AG04449 (cell line): ENCODE data around the gene PTCHD1.

Source experiments
- CTCF ChIA-PET: fragments of 350-600 bp; formaldehyde crosslinking; extraction: SDS; loops from one replicate; lab custom pipeline; 2021; ENCODE audit warnings: antibody characterized with exemption; lab: Yijun Ruan, JAX
- POLR2A ChIA-PET: fragments of 400-600, 350-600 bp; formaldehyde crosslinking; extraction: SDS; loops from one replicate; lab custom pipeline; 2020; ENCODE audit warnings: antibody characterized with exemption, inconsistent platforms; lab: Yijun Ruan, JAX
- DNase-seq: peaks from one replicate; pipeline ENCODE4 v3.0.0-alpha.2; 2010; ENCODE audit warnings: low read depth, low spot score
- H3K4me3 ChIP-seq: 2 replicates; pipeline ENCODE4 v1.5.1; 2011; ENCODE audit warnings: low read depth, mild to moderate bottlenecking, control low read depth, low read length
- TF ChIP-seq, protein P1 (sequence below): IDR thresholded peaks from one replicate; pipeline ENCODE4 v1.5.1; 2011; ENCODE audit warnings: mild to moderate bottlenecking, moderate library complexity, low read length, control low read depth, inconsistent platforms; ENCODE audit not compliant: insufficient read depth; ENCODE audit errors: missing control alignments

Gene PTCHD1

DNA sequence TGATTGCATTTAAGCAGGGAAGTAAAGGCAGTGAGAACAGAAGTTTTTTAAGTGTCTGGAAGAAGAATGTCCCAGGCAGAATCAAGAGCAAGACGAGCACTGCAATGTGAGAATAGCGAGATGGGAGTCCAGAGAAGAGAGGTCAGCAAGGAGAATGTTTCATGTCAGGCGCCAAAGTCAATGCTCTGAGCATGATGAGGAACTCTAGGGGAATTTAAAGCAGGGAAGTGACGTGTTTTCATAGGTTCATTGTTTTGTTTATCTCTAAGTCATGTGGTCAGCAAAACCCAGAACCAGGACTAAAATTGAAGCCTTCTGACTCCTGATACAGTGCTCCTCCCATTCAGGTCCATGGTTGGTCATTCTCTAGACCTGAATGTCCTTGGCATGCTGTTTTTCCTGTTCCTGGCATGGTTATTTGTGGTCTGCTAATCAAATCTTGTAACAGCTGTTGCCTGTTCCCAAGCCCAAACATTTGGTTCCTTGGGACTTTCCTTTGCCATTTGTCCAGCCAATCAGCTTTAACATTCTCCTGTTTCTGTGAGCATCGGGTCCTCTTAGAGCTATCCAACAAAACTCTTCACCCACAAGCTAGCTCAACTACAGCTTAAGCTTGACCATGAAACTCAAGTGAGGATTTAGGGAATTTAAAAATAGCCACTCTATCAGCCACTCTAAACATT, 37.7 kb downstream of the PTCHD1 start:
- TF ChIP-seq, protein P1, sequence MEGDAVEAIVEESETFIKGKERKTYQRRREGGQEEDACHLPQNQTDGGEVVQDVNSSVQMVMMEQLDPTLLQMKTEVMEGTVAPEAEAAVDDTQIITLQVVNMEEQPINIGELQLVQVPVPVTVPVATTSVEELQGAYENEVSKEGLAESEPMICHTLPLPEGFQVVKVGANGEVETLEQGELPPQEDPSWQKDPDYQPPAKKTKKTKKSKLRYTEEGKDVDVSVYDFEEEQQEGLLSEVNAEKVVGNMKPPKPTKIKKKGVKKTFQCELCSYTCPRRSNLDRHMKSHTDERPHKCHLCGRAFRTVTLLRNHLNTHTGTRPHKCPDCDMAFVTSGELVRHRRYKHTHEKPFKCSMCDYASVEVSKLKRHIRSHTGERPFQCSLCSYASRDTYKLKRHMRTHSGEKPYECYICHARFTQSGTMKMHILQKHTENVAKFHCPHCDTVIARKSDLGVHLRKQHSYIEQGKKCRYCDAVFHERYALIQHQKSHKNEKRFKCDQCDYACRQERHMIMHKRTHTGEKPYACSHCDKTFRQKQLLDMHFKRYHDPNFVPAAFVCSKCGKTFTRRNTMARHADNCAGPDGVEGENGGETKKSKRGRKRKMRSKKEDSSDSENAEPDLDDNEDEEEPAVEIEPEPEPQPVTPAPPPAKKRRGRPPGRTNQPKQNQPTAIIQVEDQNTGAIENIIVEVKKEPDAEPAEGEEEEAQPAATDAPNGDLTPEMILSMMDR, result no peak
- ChIA-PET CTCF (no interaction called here), POLR2A (no interaction called here)
- DNase-seq, result no peak
- H3K4me3 ChIP-seq, result no peak overlapping the region

DNA sequence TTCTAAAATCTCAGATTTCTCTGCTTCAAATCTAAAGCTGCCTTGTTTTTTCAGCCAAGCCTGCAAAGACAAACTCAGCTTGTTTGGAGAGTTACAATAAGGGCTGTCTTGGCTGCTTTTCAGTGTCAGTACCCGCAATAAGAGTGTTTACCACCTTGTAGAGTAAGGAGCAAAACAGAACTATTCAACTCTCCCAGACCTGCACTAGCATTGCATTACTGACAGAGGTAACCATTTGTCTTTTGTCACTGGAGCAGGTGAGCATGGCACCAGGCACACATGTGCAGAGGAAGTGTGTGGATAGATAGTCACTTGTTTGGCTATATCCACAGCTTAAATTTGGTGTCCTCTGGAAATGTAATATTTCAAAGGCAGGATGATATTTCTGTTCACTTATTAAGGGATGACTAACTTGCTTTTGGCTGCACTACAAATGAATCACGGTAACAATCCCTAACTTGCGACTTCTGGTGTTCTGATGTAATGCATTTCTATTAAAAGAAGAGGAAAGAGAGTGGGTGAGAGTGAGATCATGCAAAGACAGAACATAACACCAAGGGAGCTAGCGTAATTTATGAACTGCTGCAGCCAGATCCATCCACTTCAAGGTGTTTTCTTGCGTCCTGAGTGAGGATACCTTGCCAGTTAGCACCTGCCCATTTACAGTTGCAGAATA, 38.6 kb downstream of the PTCHD1 start:
- ChIA-PET CTCF (no interaction called here), POLR2A (no interaction called here)
- TF ChIP-seq, protein P1, result no peak
- DNase-seq, result no peak
- H3K4me3 ChIP-seq, result no peak overlapping the region

DNA sequence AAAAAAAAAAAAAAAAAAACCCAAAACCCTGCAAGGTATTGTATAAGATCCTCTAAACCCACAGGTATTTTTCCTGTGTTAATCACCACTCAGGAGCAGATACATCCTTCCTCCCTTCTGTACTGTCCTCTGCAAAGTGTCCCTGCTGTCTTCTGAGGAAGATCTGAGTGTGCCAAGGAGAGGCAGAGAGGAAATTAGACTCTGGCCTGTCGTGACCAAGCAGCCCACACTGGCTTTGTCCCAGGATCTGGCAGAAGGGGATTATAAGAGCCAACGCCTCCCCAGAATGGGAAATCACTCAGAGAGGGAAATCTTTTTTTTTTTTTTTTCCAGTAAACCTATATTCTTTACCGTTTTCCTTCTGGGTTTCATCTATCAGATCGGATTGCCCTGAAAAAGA, 39.6 kb downstream of the PTCHD1 start:
- no peak overlapping the region for H3K4me3 ChIP-seq
- POLR2A ChIA-PET, result no interaction called here
- TF ChIP-seq, protein P1, result no peak
- CTCF ChIA-PET, result no interaction called here
- DNase-seq, result no peak

DNA sequence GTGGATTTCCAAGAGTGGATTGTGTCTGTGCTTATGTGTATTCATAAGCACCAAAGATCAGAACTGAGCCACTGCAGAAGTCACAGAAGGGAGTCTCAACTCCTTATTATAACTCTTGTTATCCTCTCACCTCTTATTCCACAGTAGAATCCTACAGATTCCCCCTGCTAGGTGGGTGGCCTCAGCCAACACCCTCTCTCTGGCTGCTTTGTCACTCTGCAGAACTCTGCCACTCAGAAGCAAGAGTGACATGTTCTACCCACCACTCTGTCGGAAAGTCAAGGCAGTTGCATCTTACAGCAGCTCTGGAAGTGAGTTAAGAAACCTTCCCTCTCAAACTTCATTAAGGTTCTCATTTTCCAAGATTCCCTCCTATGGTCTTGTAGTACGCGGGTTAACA, 41.9 kb downstream of the PTCHD1 start:
- TF ChIP-seq, protein P1, result no peak
- ChIA-PET CTCF (no interaction called here), POLR2A (no interaction called here)
- H3K4me3 ChIP-seq, result no peak overlapping the region
- no peak for DNase-seq

DNA sequence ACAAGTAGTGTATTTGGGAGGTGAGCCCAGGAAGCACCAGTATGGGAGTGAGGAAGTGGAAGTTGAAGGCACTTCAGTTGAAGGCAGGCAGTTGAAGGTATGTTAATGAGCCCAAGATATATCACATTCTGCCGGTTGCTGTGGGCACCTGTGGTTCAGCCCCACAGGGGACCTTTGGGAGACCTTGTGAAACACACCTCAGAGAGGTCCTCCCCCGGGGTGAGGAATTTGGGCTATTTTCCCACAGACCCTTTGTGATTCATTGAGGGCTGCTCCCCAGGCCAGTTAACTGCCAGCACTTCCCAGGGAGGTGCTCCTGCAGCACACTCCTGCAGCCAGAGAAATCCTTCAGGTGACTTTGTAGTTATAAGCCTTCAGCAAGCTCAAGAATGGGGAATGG, 45.9 kb downstream of the PTCHD1 start:
- H3K4me3 ChIP-seq, result no peak overlapping the region
- DNase-seq, result no peak
- POLR2A ChIA-PET, result no interaction called here
- CTCF ChIA-PET, result interaction anchor here (0.6 kb wide), 1 partner anchor 17 kb away, joined by 3 read pairs; no protein-coding TSS in a partner anchor
- TF ChIP-seq, protein P1, result no peak
